HG02840 (cell line): ENCODE measurements around the gene HIPK1.

Experiments
- ATAC-seq: cut with Tn5 transposase; IDR thresholded peaks from one replicate; pipeline ENCODE4 v1.9.1; 2021; ENCODE audit warnings: mild to moderate bottlenecking, moderate library complexity, moderate number of reproducible peaks; ENCODE audit not compliant: unreplicated experiment, low FRiP score

HIPK1 gene

DNA sequence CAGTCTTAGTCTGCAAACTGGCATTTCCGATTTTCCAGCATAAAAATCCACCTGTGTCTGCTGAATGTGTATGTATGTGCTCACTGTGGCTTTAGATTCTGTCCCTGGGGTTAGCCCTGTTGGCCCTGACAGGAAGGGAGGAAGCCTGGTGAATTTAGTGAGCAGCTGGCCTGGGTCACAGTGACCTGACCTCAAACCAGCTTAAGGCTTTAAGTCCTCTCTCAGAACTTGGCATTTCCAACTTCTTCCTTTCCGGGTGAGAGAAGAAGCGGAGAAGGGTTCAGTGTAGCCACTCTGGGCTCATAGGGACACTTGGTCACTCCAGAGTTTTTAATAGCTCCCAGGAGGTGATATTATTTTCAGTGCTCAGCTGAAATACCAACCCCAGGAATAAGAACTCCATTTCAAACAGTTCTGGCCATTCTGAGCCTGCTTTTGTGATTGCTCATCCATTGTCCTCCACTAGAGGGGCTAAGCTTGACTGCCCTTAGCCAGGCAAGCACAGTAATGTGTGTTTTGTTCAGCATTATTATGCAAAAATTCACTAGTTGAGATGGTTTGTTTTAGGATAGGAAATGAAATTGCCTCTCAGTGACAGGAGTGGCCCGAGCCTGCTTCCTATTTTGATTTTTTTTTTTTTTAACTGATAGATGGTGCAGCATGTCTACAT lies 47.6 kb downstream of the HIPK1 start:
- ATAC-seq, result no peak

DNA sequence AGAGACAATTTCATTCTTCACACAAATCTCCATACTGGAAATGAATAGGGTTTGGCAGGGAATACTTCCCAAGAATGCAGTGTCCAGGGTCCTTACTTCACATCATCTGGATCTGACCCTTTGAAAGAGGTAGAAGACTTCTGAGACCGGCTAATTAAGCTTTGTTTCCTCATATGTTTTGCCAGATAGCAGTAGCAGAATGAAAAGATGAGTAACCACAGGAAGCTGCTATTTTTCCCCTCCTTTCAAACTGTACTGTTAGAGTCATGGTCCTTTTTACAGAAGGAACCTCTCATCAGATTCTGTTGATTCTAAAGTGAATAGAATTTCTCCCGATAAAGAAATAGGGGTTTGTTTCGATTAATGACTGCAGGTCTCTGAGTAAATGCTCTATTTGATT lies 48.8 kb downstream of the HIPK1 start:
- ATAC-seq, result no peak

DNA sequence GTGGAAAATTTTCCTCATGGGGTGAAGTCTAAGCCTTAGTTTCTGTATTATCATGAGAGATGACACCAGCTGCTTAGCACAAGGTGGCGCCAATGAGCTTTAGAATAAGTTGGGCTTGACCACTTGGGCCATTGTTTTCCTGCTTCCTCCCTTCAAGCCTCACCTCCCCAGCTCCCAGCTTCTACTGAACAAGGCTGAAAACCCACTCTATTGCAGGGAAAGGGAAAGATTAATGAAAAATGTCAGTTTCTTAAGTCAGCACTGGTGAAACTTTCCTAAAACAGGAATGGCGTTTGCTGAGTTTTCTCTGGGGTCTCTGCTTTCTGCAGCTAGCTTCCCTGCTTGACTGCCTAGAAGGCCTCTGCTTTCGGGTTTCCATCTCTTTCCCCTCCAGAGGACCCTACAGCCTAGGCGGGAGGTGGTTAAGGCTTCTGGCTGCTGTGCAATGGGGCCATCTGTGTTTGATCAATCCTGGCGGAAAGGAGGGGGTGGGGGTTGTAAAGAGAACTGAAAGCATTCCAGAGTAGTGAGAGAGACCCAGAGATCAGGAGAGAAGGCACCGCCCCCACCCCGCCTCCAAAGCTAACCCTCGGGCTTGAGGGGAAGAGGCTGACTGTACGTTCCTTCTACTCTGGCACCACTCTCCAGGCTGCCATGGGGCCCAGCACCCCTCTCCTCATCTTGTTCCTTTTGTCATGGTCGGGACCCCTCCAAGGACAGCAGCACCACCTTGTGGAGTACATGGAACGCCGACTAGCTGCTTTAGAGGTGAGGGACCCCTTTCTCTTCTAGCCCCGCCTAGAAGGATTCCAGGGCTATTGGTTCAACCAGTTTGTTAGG lies 50.0 kb downstream of the HIPK1 start, which contains the start of gene OLFML3:
Gene OLFML3, plus strand, starts transcription at position 612 of the 840 bp plus-strand sequence. Its CDS starts 43 bp downstream, at position 655.
- no peak for ATAC-seq

DNA sequence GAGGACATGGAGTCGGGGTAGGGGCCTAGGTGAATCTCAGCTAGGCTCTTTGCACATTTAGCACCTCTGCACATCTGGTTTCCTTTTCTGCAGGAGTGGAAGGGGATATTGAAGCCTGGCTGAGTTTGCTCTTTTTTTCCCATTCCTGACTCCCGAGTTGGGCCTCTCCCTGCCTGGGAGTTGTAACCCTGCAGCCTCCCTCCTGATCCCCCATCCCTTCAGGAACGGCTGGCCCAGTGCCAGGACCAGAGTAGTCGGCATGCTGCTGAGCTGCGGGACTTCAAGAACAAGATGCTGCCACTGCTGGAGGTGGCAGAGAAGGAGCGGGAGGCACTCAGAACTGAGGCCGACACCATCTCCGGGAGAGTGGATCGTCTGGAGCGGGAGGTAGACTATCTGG lies 51.0 kb downstream of the HIPK1 start:
- no peak for ATAC-seq

DNA sequence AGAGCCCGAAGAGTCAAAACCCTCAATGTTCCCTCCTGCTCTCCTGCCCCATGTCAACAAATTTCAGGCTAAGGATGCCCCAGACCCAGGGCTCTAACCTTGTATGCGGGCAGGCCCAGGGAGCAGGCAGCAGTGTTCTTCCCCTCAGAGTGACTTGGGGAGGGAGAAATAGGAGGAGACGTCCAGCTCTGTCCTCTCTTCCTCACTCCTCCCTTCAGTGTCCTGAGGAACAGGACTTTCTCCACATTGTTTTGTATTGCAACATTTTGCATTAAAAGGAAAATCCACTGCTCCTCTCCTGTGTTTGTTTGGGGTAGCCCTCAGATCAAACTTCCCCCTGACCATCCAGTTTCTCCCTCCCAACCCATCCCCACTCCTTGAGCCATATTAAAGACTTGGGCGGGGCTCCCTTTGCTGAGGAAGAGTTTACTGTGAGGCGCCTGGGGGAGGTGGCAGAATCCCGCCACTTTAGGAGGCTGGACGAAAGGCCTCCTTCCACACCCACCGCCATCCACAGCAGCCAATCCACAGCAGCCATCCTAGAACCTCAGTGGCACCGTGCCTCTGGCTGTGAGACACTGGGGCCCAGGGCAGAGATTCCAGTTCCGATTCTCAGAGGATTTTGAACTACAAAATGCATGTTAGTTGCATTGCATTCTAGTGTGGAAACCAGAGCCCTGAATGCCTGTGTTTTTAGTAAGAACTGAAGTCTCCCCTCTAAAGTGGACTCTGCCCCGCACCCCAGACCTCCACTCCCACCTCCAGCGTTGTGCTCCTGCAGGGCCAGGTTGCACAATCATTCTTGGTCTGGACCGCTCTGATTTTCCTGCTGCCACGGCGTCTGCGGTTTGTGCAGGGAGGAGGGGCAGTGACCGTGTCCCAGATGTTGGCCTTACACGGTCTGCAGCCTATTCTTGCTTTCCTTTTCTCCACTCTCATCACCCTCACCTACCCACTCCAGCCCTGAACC lies 53.1 kb downstream of the HIPK1 start:
- no peak for ATAC-seq

DNA sequence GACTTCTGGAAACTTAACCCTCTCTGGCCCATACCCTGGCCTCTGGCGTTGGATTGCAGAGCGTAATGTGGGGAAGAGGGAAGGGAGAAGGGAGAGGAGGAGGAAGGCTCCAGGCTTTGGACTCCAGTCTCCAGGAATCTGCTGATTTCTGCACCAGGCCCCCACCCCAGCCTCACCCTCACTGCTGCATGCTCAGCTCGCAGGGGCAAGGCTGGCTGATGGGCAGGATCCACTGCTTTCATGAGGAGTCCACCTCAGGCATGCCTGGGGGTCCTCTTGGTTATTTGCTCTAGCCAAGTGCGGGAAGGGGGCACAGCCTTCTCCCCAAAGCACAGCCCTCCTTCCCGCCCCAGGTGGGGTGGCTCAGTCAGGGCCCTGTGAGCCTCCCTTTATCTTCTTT lies 53.8 kb downstream of the HIPK1 start:
- ATAC-seq, result no peak

DNA sequence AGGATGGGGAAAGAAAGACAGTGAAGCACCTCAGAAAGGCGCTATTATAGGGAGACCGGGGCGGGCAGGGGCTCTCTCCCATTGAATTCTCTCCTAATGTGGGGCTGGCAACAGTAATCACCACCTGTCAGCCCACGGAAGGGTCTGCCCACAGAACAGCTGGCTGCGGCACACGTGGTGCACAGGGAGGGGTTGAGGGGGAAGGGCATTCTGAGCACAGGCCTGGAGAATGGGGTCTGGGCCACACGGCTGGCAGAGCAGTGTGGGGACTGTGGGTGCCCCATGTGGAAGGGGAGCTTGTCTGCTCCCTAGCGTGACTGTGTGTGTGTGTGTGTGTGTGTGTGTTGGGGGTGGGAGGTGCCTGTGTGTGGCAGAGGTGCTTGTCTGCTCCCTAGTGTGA lies 54.3 kb downstream of the HIPK1 start:
- no peak for ATAC-seq

DNA sequence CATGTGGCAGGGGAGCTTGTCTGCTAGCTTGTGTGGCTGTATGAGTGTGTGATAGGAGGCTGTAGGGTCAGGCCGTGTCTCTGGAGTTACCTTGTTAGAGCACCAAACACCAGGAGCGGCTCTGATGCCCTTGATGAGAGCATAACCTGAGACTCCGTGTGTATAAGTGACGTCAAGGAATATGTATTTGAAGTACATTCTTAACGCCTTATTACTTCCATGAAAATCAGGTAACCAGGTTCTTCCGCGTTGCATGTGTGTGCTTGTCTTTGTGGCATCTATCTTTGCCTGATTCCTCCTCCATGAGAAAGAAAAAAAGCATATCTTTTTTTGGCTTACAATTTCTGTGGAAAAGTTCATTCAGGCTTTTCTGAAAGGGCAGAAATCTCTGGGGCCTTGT lies 54.7 kb downstream of the HIPK1 start:
- no peak for ATAC-seq

DNA sequence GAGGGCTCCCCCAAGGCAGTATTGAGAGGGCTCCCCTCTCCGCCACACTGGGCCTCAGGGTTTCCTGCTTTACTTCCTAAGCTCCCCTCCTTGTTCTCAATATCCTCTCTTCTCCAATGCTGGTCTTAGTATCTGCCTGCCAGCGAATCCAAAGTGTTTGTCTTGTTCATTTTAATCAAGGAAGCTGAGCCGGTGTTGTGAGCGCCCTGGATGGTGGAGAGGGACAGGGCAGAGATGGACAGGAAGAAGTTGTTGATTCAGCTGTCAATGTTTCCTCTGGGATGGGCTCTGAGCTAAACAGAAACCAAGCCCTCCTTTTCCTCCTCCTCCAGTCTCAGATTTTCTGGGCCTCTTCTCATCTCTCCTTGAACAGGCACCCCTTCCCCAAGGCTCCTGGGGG lies 55.6 kb downstream of the HIPK1 start:
- ATAC-seq, result no peak

DNA sequence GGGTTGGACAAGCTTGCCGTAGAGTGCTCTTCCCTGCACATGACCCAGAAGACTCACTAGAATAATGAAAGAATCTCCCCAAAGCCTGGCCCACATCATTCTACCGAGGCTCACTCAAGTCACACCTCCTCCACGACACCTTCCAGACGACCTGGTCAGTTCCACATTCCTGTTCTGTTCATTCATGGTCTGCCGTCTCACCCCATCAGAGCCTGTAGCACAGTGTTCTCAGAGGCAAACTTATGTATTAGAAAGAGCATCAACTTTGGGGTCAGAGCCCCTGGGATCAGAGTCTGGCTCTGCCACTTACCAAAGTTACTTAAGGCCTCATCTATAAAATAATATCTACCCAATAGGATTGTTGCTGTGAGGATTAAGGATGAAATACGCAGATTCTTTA lies 57.7 kb downstream of the HIPK1 start:
- ATAC-seq, result no peak

DNA sequence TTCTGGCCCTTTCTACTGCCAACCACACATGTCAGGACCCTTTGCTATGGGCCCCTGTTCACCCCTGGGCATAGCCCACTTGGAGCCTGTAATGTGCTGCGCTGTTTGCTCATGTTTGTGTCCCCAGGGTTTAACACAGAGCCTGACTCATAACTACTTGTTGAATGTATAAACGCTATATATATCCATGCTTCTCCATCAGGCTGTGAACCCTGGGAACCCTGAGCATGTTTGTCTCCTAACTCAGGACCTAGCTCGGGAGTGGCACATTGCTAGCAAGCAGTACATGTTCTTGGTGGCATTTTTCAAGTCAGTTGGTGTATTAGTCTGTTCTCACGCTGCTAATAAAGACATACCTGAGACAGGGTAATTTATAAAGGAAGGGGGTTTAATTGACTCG lies 58.1 kb downstream of the HIPK1 start:
- no peak for ATAC-seq

DNA sequence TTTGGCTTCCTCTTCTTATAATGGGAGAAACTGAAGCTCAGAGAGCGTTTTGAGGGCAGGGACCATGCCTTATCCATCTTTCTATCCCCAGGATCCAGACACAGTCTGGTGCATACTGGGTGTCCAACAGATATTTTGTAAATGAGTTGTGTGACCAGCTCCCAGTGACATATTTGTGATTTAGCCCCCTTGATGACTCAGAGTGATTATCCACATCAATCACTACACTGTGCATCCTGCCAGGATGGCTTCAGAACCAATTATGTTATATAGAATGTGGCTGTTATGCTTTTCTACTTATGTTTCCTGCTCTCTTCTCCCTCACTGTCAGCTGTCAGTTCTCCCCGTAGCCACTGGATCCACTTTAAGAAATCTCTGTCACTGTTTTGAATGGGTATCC lies 61.4 kb downstream of the HIPK1 start:
- no peak for ATAC-seq

DNA sequence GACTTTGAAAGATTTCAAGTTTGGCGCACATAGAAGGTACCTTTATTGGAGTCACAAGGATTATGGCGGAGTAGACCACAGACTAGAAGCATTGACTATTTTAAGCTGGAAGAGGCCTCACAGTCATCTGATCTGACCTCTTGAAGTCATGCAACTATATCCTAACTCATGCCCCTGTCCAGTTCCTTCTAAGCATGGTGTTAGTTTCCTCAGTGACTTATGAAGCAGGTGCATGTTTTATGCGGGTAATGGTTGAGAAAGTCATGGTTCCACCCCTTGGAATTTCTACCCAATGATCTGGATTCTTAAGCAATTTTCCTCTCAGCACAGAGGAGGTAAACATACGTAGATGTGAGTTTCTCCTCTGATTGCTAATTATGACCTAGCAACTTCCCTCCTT lies 61.8 kb downstream of the HIPK1 start:
- ATAC-seq, result no peak

DNA sequence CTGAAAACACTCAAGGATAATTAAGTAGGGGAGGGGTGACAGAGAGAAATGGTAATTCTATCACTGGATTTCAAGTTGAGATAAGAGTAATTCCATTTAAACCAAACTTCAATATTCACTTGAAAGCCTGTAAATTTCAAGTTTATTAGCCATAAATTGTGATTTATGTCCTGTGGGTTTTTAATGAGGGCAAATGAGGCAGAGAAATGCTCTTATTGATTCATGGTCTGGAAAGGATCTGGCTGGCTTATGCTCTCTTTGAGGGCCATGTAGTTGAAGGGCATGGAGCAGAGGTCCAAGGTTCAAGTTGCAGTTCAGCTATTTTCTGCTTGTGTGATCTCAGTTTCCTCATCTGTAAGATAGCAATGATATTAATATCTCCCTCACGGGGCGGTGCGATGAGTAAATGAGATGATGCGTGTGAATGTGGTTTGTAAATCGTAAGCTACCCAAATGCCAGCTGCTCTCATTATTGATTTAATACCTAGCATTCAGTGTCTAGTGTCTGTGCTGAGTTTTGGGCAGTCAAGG lies 62.4 kb downstream of the HIPK1 start:
- no peak for ATAC-seq

DNA sequence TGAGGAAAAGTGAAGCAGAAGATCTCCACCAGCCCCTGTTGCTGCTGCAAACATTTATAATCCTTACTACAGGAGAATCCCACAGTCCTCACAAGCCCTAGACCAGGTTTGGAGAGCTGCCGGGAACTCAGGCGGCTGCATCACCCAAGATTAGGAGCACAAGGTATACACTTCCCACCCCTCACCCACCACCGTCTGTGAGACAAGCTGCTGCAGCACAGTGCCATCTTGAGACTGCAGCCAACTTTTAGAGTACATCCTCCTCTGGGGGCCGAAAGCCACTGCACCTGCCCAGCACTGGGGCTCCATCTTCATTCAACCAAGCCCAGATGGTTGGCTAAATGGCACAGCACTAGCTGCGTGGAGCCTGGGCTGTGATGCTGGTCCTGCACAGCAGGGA lies 63.9 kb downstream of the HIPK1 start:
- ATAC-seq, result no peak

DNA sequence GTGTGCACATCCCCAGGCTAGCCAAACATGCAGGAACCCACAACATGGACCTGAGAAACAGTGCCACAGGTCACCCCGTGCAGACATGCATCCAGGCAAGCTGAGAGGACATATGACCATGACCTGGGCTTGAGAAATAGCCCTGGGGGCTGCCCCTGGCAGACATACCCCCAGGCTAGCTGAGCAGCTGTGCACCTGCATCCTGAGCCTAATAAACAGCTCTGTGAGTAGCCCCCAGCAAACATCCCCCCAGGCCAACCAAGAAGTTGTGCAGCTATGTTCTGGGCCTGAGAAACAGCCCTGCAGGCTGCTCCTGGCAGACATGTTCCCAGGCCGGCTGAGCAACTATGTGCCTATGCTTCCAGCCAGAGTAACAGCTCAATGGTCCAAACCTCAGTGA lies 64.6 kb downstream of the HIPK1 start:
- ATAC-seq, result no peak

DNA sequence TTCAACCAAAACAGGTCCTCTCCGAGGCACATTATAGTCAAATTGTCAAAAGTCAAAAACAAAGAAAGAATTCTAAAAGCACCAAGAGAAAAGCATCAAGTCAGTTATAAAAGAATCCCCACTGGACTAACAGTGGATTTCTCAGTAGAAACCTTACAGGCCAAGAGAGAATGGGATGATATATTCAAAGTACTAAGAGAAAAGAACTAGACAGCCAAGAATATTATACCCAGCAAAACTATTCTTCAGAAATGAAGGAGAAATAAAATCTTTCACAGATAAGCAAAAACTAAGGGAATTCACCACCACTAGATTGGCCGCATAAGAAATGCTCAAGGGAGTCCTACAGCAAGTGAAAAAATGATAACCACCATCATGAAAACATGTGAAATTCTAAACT lies 66.3 kb downstream of the HIPK1 start:
- ATAC-seq, result no peak

DNA sequence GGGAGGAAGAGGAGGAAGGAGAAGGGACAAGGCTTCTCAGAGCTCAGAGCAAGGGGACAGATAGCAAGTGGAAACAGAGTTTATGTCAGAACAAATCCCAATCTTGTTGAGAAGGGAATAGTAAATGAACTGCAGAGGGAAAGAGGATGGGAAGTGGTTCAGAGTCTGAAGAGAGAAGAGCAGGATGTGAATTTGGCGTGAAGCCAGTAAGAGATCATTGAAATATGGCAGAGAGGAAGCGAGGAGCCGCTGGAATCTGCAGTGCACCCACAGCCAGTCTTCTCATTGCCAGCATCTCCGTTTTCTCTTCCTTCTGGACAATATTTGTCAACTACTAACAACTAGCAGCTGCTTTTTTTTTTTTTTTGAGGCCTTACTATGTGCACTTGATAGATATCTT lies 69.2 kb downstream of the HIPK1 start:
- ATAC-seq, result no peak

DNA sequence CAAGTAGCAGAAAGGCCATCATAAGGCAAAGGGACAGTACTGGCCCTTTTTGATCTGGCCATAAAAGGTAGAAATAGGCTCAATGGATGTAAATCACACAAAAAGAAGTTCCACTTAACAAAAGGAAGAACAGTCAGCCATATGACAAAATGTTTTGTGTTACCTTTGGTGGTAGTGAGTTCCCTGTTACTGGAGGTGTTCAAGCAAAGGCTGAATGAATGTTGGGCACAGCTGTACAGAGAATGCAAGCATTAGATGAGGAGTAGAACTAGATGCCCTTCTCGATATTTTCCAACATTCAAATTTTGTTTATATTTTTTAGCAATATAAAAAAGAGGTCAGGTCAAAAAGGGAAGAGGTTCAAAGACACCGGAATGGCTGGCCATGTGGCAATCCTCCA lies 70.1 kb downstream of the HIPK1 start:
- no peak for ATAC-seq

DNA sequence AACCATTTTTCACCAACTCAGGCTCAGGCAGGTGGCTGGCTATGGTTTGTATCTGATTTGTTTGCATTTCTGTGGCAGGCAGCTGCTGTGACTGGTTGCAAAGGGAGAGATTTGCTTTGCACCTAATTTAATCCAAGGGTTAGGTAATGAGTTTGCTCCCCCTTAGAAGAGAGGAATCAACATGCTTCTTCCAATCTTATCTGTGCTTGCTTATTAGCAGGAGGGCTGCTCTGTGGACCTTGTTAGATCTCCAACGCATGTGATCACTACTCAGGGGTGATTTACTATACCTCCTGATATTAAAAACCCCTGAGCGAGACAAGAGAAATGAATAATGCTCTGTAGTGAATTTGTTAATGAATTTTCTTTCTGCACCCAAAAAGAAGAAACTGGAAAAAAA lies 70.7 kb downstream of the HIPK1 start:
- ATAC-seq, result no peak

DNA sequence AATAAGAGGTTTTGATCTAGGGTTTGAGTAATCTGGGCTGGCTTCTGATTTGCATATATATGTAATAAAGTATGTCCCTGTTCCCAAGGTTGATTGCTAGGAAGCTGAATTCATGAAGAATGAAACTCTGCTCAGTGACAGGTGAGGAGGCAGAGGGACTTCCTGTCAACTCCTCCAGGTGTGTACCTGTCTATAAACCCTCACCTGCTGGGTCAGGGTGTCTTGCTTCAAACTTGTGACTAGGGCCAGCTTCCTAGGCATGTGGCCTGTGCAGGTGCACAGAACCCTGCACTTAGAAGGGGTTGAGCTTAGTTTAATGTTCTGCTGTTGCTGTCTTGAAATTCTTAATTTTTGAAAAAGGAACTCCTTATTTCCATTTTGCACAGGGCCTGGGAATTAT lies 71.3 kb downstream of the HIPK1 start:
- ATAC-seq, result no peak
